PFSK-1 (cell line): ENCODE data around the gene MAN1C1.

Experiments
- FOXP2 ChIP-seq: optimal IDR thresholded peaks from 2 replicates; pipeline ENCODE3; 2011; ENCODE audit warnings: borderline replicate concordance, control low read depth, inconsistent platforms; ENCODE audit not compliant: insufficient read depth; ENCODE audit errors: extremely low read length, extremely low read depth
- POLR2AphosphoS5 ChIP-seq: IDR thresholded peaks from 2 replicates; pipeline ENCODE4 v1.6.1; 2012; ENCODE audit warnings: low read depth, mild to moderate bottlenecking, control low read depth, low read length, moderate library complexity
- SIN3A ChIP-seq: IDR thresholded peaks from 2 replicates; pipeline ENCODE4 v1.6.1; 2012; ENCODE audit warnings: mild to moderate bottlenecking, low read length, moderate library complexity, borderline replicate concordance; ENCODE audit not compliant: insufficient read depth
- TAF1 ChIP-seq: IDR thresholded peaks from 2 replicates; pipeline ENCODE4 v1.6.1; 2012; ENCODE audit warnings: low read length, control low read depth, borderline replicate concordance; ENCODE audit not compliant: insufficient read depth
- TF ChIP-seq, protein P1 (sequence below), 2 experiments: IDR thresholded peaks; 2 replicates each; pipeline versions ENCODE4 v1.6.1 to v1.8.0; 2011 to 2012; ENCODE audit warnings: low read depth in 2 of 2, low read length in 2 of 2, control low read depth in 1 of 2, inconsistent platforms in 1 of 2, mild to moderate bottlenecking in 1 of 2, moderate library complexity in 1 of 2; ENCODE audit not compliant: insufficient read depth in 1 of 2

The MAN1C1 gene

DNA sequence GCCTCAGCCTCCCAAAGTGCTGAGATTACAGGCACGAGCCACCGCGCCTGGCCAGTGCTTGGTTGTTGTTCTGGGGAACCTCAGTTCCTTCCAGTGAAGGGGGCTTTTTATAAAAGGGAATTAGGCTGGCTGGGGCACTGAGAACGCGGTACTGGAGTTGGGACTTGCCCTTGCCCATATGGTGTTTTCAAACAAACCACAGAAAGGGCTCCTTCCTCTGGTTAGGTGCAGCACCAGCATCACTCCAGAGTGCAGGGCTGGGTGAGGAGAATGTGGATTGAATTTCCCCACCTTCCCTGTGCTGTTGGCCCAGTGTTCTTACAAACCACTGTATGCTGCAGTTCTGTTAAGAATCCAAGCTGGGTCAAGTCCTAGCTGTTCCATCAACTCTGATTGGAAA is 5.3 kb downstream of the MAN1C1 start:
- TF ChIP-seq, protein P1, sequence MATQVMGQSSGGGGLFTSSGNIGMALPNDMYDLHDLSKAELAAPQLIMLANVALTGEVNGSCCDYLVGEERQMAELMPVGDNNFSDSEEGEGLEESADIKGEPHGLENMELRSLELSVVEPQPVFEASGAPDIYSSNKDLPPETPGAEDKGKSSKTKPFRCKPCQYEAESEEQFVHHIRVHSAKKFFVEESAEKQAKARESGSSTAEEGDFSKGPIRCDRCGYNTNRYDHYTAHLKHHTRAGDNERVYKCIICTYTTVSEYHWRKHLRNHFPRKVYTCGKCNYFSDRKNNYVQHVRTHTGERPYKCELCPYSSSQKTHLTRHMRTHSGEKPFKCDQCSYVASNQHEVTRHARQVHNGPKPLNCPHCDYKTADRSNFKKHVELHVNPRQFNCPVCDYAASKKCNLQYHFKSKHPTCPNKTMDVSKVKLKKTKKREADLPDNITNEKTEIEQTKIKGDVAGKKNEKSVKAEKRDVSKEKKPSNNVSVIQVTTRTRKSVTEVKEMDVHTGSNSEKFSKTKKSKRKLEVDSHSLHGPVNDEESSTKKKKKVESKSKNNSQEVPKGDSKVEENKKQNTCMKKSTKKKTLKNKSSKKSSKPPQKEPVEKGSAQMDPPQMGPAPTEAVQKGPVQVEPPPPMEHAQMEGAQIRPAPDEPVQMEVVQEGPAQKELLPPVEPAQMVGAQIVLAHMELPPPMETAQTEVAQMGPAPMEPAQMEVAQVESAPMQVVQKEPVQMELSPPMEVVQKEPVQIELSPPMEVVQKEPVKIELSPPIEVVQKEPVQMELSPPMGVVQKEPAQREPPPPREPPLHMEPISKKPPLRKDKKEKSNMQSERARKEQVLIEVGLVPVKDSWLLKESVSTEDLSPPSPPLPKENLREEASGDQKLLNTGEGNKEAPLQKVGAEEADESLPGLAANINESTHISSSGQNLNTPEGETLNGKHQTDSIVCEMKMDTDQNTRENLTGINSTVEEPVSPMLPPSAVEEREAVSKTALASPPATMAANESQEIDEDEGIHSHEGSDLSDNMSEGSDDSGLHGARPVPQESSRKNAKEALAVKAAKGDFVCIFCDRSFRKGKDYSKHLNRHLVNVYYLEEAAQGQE (IDR thresholded peaks at IDR 0.05; ENCODE audit: insufficient read depth in 1 of 2, low read depth in 2 of 2, low read length in 2 of 2), result no peak
- TF ChIP-seq SIN3A (no peak), FOXP2 (no peak), TAF1 (no peak), POLR2AphosphoS5 (no peak)

DNA sequence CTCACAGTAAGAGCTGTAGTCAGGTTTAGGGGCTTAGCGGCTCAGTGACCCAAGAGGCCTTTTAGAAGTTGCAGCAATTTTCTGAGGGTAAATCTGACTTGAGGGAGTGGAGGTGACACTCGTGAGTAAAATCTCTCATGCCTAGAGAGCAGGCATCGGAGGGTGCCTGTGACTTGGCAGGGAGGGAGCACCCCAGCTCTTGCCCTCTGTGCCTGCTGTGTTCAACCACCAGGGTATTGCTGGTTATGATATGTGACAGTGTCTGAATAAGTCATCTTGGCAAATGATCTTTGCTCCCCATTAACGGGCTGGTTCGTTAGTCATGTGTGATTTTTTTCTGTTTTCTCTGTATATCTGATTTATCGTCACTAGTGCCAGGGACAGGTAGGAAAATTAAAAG is 5.9 kb downstream of the MAN1C1 start:
- TF ChIP-seq FOXP2 (no peak), TAF1 (no peak), SIN3A (no peak), POLR2AphosphoS5 (no peak)
- TF ChIP-seq, protein P1 (IDR thresholded peaks at IDR 0.05; ENCODE audit: insufficient read depth in 1 of 2, low read depth in 2 of 2, low read length in 2 of 2), result no peak

DNA sequence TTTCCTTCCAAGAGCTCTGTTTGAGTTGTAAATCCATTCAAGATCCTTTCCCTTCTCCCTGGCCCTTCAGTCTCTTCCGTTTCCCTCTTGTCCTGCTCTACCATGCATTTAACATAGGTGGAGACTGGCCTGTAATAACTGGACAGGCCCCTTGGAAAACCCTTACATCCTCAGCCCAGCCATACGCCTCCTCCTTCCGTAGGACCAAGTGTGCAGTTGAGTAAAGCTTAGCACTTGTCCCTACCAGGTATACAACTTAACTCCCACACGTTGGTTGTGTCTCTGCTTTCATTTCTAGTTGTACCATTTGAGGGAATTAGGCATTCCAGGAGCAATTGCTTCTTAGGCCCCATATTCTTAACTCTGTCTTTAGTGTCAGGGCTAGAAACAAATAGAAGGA is 6.4 kb downstream of the MAN1C1 start:
- TF ChIP-seq FOXP2 (no peak), SIN3A (no peak), TAF1 (no peak), POLR2AphosphoS5 (no peak)
- TF ChIP-seq, protein P1 (IDR thresholded peaks at IDR 0.05; ENCODE audit: insufficient read depth in 1 of 2, low read depth in 2 of 2, low read length in 2 of 2), result no peak

DNA sequence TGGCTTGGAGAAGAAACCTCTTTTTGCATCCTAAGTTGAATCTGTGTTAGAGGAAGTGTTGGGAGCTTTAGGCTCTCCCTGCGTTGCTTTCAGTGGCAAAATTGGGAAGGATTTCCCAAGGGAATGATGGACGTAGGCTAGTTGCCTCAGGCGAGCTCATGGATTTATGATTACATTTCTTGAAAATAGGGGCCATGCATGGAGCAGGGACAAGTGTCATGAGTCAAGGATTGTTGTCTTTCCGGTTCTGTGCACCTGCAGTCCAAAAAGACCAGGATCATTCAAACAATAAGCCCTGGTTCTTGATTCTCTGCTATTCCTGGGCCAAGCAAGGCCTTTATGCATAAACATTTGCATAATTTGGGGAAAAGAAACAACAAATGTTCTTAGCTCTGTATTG is 7.1 kb downstream of the MAN1C1 start:
- TF ChIP-seq FOXP2, result no peak
- no peak for TF ChIP-seq TAF1
- no peak for TF ChIP-seq SIN3A
- TF ChIP-seq, protein P1 (IDR thresholded peaks at IDR 0.05; ENCODE audit: insufficient read depth in 1 of 2, low read depth in 2 of 2, low read length in 2 of 2), result no peak
- no peak for TF ChIP-seq POLR2AphosphoS5

DNA sequence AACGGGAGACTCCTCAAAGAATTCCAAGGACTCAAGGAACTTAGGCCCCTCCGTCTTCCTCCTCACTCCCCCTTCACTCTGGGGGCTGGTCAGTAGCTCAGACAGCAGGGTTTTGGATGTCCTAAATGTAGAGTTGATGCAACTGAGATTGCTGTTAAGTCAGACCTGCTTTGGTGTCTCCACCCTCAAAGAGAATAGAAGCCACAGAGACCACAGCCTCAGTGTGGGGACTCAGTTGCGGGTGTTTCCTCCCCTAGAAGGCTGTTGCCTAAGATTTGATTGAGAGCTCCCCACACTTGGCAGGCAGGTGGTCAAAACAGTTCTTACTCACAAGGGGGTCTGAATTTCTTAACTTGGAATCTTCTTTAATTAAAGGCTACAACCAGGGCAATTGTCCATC is 7.6 kb downstream of the MAN1C1 start:
- TF ChIP-seq TAF1 (no peak), POLR2AphosphoS5 (no peak), FOXP2 (no peak), SIN3A (no peak)
- TF ChIP-seq, protein P1 (IDR thresholded peaks at IDR 0.05; ENCODE audit: insufficient read depth in 1 of 2, low read depth in 2 of 2, low read length in 2 of 2), result no peak
